Liver (tissue), 9 donors: ENCODE data around the gene HOMER1. TPM values are rescaled to one million over a fixed set of nuclear protein-coding genes. Genes with fewer than 3 reads are reported as not detected.
A peak's percentile ranks its signal among the peaks of the same experiment; 100 is the strongest.

Experiments
- DNase-seq: peaks from one replicate; pipeline ENCODE4 v3.0.0-alpha.2; 2017; ENCODE audit warnings: low spot score
- H3K27ac ChIP-seq, 2 donors: one replicate each; pipeline ENCODE4 v1.7.0; 2013; ENCODE audit warnings: inconsistent platforms in 2 of 2, low read length in 2 of 2, control low read depth in 1 of 2, low read depth in 1 of 2, mild to moderate bottlenecking in 1 of 2
- H3K27me3 ChIP-seq, 4 donors: one replicate each; pipeline versions ENCODE4 v1.6.1 to v1.7.0; 2013; ENCODE audit warnings: low read length in 3 of 4, inconsistent platforms in 1 of 4, mild to moderate bottlenecking in 1 of 4, moderate library complexity in 1 of 4; ENCODE audit not compliant: control insufficient read depth in 4 of 4, insufficient read depth in 4 of 4
- H3K36me3 ChIP-seq, 4 donors: one replicate each; pipeline versions ENCODE4 v1.6.1 to v1.7.0; 2013; ENCODE audit warnings: low read length in 3 of 4, mild to moderate bottlenecking in 3 of 4, low read depth in 1 of 4, moderate library complexity in 1 of 4; ENCODE audit not compliant: control insufficient read depth in 4 of 4, insufficient read depth in 3 of 4
- H3K4me1 ChIP-seq, 4 donors: one replicate each; pipeline versions ENCODE4 v1.6.1 to v1.7.0; 2013; ENCODE audit warnings: low read length in 3 of 4, mild to moderate bottlenecking in 3 of 4, moderate library complexity in 1 of 4; ENCODE audit not compliant: control insufficient read depth in 4 of 4, insufficient read depth in 4 of 4
- H3K4me3 ChIP-seq, 3 donors: one replicate each; pipeline versions ENCODE4 v1.6.1 to v1.7.0; 2013; ENCODE audit warnings: low read length in 3 of 3, control low read depth in 1 of 3, low read depth in 1 of 3, mild to moderate bottlenecking in 1 of 3
- H3K9ac ChIP-seq, 2 donors: one replicate each; pipeline ENCODE4 v1.7.0; 2013; ENCODE audit warnings: low read length in 2 of 2, mild to moderate bottlenecking in 2 of 2, moderate library complexity in 2 of 2, control low read depth in 1 of 2, low read depth in 1 of 2
- H3K9me3 ChIP-seq, 4 donors: one replicate each; pipeline versions ENCODE4 v1.6.1 to v1.7.0; 2013; ENCODE audit warnings: low read length in 3 of 4; ENCODE audit not compliant: control insufficient read depth in 4 of 4
- ATF3 ChIP-seq: IDR thresholded peaks from 2 replicates; pipeline ENCODE4 v1.6.1; 2016; ENCODE audit warnings: antibody characterized with exemption
- CTCF ChIP-seq: fragments of 150-350 bp; IDR thresholded peaks from 2 replicates; pipeline ENCODE4 v1.5.1; 2017; ENCODE audit warnings: improper control_type of control experiment, low read depth, low read length; ENCODE audit not compliant: missing input control
- EGR1 ChIP-seq, 2 donors: IDR thresholded peaks; 2 replicates each; pipeline ENCODE4 v1.6.1; 2016 to 2018; ENCODE audit warnings: antibody characterized with exemption in 2 of 2, low read depth in 2 of 2
- FOXA1 ChIP-seq: IDR thresholded peaks from 2 replicates; pipeline ENCODE4 v1.6.1; 2016; ENCODE audit warnings: antibody characterized with exemption
- FOXA2 ChIP-seq: IDR thresholded peaks from 2 replicates; pipeline ENCODE4 v1.6.1; 2016; ENCODE audit warnings: antibody characterized with exemption
- GABPA ChIP-seq, 2 donors: IDR thresholded peaks in 1 of 2; conservative IDR thresholded peaks in 1 of 2; 2 replicates each; pipeline ENCODE4 v1.6.1; 2016; ENCODE audit warnings: antibody characterized with exemption in 2 of 2, mild to moderate bottlenecking in 1 of 2, moderate library complexity in 1 of 2
- HNF4A ChIP-seq, 2 donors: conservative IDR thresholded peaks; 2 replicates each; pipeline ENCODE4 v1.6.1; 2016; ENCODE audit warnings: antibody characterized with exemption in 2 of 2, mild to moderate bottlenecking in 2 of 2
- HNF4G ChIP-seq: IDR thresholded peaks from 2 replicates; pipeline ENCODE4 v1.6.1; 2016; ENCODE audit warnings: antibody characterized with exemption
- JUND ChIP-seq, 2 donors: IDR thresholded peaks; 2 replicates each; pipeline ENCODE4 v1.6.1; 2016; ENCODE audit warnings: antibody characterized with exemption in 2 of 2
- MAX ChIP-seq: IDR thresholded peaks from 2 replicates; pipeline ENCODE4 v1.6.1; 2016; ENCODE audit warnings: antibody characterized with exemption
- NR2F2 ChIP-seq: IDR thresholded peaks from 2 replicates; pipeline ENCODE4 v1.6.1; 2016; ENCODE audit warnings: antibody characterized with exemption
- RAD21 ChIP-seq, 2 donors: IDR thresholded peaks; 2 replicates each; pipeline ENCODE4 v1.6.1; 2016; ENCODE audit warnings: antibody characterized with exemption in 2 of 2, mild to moderate bottlenecking in 2 of 2
- REST ChIP-seq: IDR thresholded peaks from 2 replicates; pipeline ENCODE4 v1.6.1; 2016; ENCODE audit warnings: antibody characterized with exemption, mild to moderate bottlenecking
- RXRA ChIP-seq, 2 donors: IDR thresholded peaks; 2 replicates each; pipeline ENCODE4 v1.6.1; 2017 to 2018; ENCODE audit warnings: antibody characterized with exemption in 2 of 2, mild to moderate bottlenecking in 1 of 2
- SP1 ChIP-seq: IDR thresholded peaks from 2 replicates; pipeline ENCODE4 v1.6.1; 2018; ENCODE audit warnings: antibody characterized with exemption, mild to moderate bottlenecking
- TAF1 ChIP-seq: conservative IDR thresholded peaks from 2 replicates; pipeline ENCODE4 v1.6.1; 2016; ENCODE audit warnings: antibody characterized with exemption, mild to moderate bottlenecking
- YY1 ChIP-seq: IDR thresholded peaks from 2 replicates; pipeline ENCODE4 v1.6.1; 2016; ENCODE audit warnings: antibody characterized with exemption, mild to moderate bottlenecking
- ZBTB33 ChIP-seq: IDR thresholded peaks from 2 replicates; pipeline ENCODE4 v1.6.1; 2016; ENCODE audit warnings: antibody characterized with exemption
- WGBS: extraction: QIAGEN DNeasy Blood & Tissue Kit; methylation state at CpG from one replicate; pipeline ENCODE4 v1.1.7; 2013; 5-methylcytosine and 5-hydroxymethylcytosine counted together
- polyA plus RNA-seq, 2 donors: library from polyadenylated mRNA; stranded (reverse) in 1 of 2; unstranded in 1 of 2; fragments of 200-250 nt in 1 of 2; fragments of >200 nt in 1 of 2; fragmentation: Nextera tagmentation in 1 of 2; extraction: Ambion mirVana in 1 of 2; gene quantifications; one replicate each; pipeline versions ENCODE4 v1.2.1 to v1.2.3, GENCODE V29; 2013 to 2015
- total RNA-seq, 2 donors: library from RNA; depleted of rRNA; stranded (reverse); fragments of >200 nt; gene quantifications; one replicate each; pipeline ENCODE4 v1.2.3, GENCODE V29; 2014
- donor health status: healthy.
- donor health status: healthy.
- donor health status: healthy.
- donor health status: healthy.
- donor health status: healthy.

HOMER1 gene
- total and polyA plus RNA-seq, 4 donors: 0.33 to 8.7 (median 1.2) TPM

- Histone ChIP-seq H3K4me3 (no peak overlapping the region), H3K36me3 (no peaks in the 10 kb centered on the region), H3K9ac (peak overlapping the region in 1 of 2 donors; percentile 39), H3K9me3 (no peaks in the 10 kb centered on the region), H3K4me1 (peaks cover 0 to 8% (median under 1%) of the 10 kb centered on the region in 4 donors), H3K27me3 (no peaks in the 10 kb centered on the region), H3K27ac (peak overlapping the region; percentile 56 to 61)
- 56% methylated on average over 7 of the region's 7 CpGs for WGBS
- peak in 1 of 2 donors; percentile 46 for TF ChIP-seq HNF4A (conservative IDR thresholded peaks at IDR 0.05)
- peak; percentile 16 for TF ChIP-seq FOXA2
- no peak for TF ChIP-seq CTCF
- no peak for TF ChIP-seq TAF1
- TF ChIP-seq RXRA (IDR thresholded peaks at IDR 0.05): peak; percentile 37 to 58
- TF ChIP-seq RAD21 (IDR thresholded peaks at IDR 0.05): no peak
- TF ChIP-seq EGR1 (IDR thresholded peaks at IDR 0.05; ENCODE audit: low read depth in 2 of 2): no peak
- no peak for TF ChIP-seq JUND (IDR thresholded peaks at IDR 0.05)
- TF ChIP-seq SP1: peak; percentile 46
- no peak for TF ChIP-seq HNF4G
- TF ChIP-seq ATF3: no peak
- no peak for TF ChIP-seq NR2F2
- TF ChIP-seq REST: no peak
- no peak for DNase-seq
These were observed 33.0 kb upstream of the HOMER1 start for GRCh38 chr5:79546782-79547428.

- no peak overlapping the region for H3K27ac ChIP-seq
- H3K4me3 ChIP-seq: no peak overlapping the region
- H3K4me1 ChIP-seq: peaks cover 0 to 8% (median under 1%) of the 10 kb centered on the region in 4 donors
- no peak for DNase-seq
- H3K36me3 ChIP-seq: no peaks in the 10 kb centered on the region
- 89% methylated on average over 5 of the region's 5 CpGs for WGBS
- no peaks in the 10 kb centered on the region for H3K9me3 ChIP-seq
- no peaks in the 10 kb centered on the region for H3K27me3 ChIP-seq
- no peak overlapping the region for H3K9ac ChIP-seq
- no peak for TF ChIP-seq FOXA1
- TF ChIP-seq GABPA (IDR thresholded peaks at IDR 0.05 in 1 of 2, conservative IDR thresholded peaks at IDR 0.05 in 1 of 2): no peak
- TF ChIP-seq CTCF: no peak
- no peak for TF ChIP-seq RAD21 (IDR thresholded peaks at IDR 0.05)
- TF ChIP-seq ZBTB33: no peak
- TF ChIP-seq TAF1: no peak
- no peak for TF ChIP-seq ATF3
- TF ChIP-seq MAX: no peak
- no peak for TF ChIP-seq EGR1 (IDR thresholded peaks at IDR 0.05; ENCODE audit: low read depth in 2 of 2)
- no peak for TF ChIP-seq SP1
- no peak for TF ChIP-seq HNF4G
- no peak for TF ChIP-seq YY1
- TF ChIP-seq NR2F2: no peak
- TF ChIP-seq FOXA2: no peak
- TF ChIP-seq JUND (IDR thresholded peaks at IDR 0.05): no peak
- no peak for TF ChIP-seq RXRA (IDR thresholded peaks at IDR 0.05)
These were observed 30.2 kb upstream of the HOMER1 start for GRCh38 chr5:79544131-79544530.
